HG03558 (cell line): ENCODE measurements around the gene CD151.

Experiments
- ATAC-seq: cut with Tn5 transposase; IDR thresholded peaks from one replicate; pipeline ENCODE4 v1.9.1; 2021; ENCODE audit warnings: moderate number of reproducible peaks; ENCODE audit not compliant: unreplicated experiment; ENCODE audit errors: extremely low read depth

The CD151 gene

GRCh38 chr11:827897-828192, 4.9 kb upstream of the CD151 start, which contains the start of gene CRACR2B:
Gene CRACR2B (plus strand): TSS chr11:827919. CDS start chr11:828608, 689 bp downstream.
- ATAC-seq, result no peak

GRCh38 chr11:828506-829175, 4.1 kb upstream of the CD151 start:
- no peak for ATAC-seq

- ATAC-seq, result no peak
Observed at GRCh38 chr11:829176-829846, 3.4 kb upstream of the CD151 start.

GRCh38 chr11:829847-830294, 2.9 kb upstream of the CD151 start:
- no peak for ATAC-seq

GRCh38 chr11:830295-831117, 2.2 kb upstream of the CD151 start:
- no peak for ATAC-seq

GRCh38 chr11:831118-831864, 1.5 kb upstream of the CD151 start:
- no peak for ATAC-seq

GRCh38 chr11:831961-832528, 707 bp upstream of the CD151 start:
- ATAC-seq, result no peak

- no peak for ATAC-seq
Observed at GRCh38 chr11:833114-833791, 501 bp downstream of the CD151 start.

- ATAC-seq, result no peak
Observed at GRCh38 chr11:833849-834311, 1.1 kb downstream of the CD151 start.

GRCh38 chr11:834371-835316, 1.9 kb downstream of the CD151 start:
- no peak for ATAC-seq

GRCh38 chr11:836274-836673, 3.5 kb downstream of the CD151 start:
- no peak for ATAC-seq

GRCh38 chr11:836700-837099, 3.9 kb downstream of the CD151 start:
- no peak for ATAC-seq

- no peak for ATAC-seq
Observed at GRCh38 chr11:837189-837989, 4.6 kb downstream of the CD151 start.

- ATAC-seq, result no peak
Observed at GRCh38 chr11:837990-838307, 5.2 kb downstream of the CD151 start.

GRCh38 chr11:838441-839279, 5.9 kb downstream of the CD151 start:
- no peak for ATAC-seq

GRCh38 chr11:839280-839623, 6.5 kb downstream of the CD151 start:
- no peak for ATAC-seq
